HCT116 (cell line): ENCODE measurements around the gene TUB. TPM values are rescaled to one million over a fixed set of nuclear protein-coding genes. Genes with fewer than 3 reads are reported as not detected.

Experiments used
- ATAC-seq: fragments of 200-7000 bp; cut with Tn5 transposase; 2 replicates; pipeline ENCODE4 v1.9.1; 2020; ENCODE audit warnings: mild to moderate bottlenecking, moderate library complexity
- BruUV-seq: library from RNA; stranded (reverse); fragments of 400-500 nt; replicated peaks from 2 replicates; lab custom pipeline; 2021; lab: Mats Ljungman, UMichigan
- CTCF ChIA-PET: fragments of 300-600 bp; sonication (Branson Sonifier 250); formaldehyde crosslinking; loops from one replicate; lab custom pipeline; 2021; ENCODE audit warnings: antibody characterized with exemption; lab: Charles Lee
- POLR2A ChIA-PET: fragments of 300-600, 350-600 bp; sonication (Branson Sonifier 250); formaldehyde crosslinking; loops from one replicate; lab custom pipeline; 2021; ENCODE audit warnings: antibody characterized with exemption; lab: Charles Lee
- RAD21 ChIA-PET, 2 experiments: fragments of 300-600 bp; sonication (Branson Sonifier 250); formaldehyde crosslinking; loops; one replicate each; lab custom pipeline; 2023; ENCODE audit warnings: low total read pairs in 2 of 2; ENCODE audit not compliant: uncharacterized antibody in 2 of 2, unreplicated experiment in 2 of 2, low non-redundant PET in 1 of 2; lab: Charles Lee
- DNase-seq: peaks from one replicate; pipeline ENCODE4 v3.0.0-alpha.2; 2010; ENCODE audit warnings: low read depth, low spot score
- H2AFZ ChIP-seq: fragments of 200-600 bp; shearing (Covaris generic), sonication (generic); 2 replicates; pipeline ENCODE4 v1.6.1; 2017; ENCODE audit warnings: low read depth, mixed run types, mixed read lengths, antibody characterized with exemption, low read length; ENCODE audit not compliant: poor library complexity, severe bottlenecking
- H3K27ac ChIP-seq: 2 replicates; pipeline ENCODE4 v1.5.1; 2012; ENCODE audit warnings: low read depth, low read length
- H3K27me3 ChIP-seq: fragments of 200-600 bp; sonication (generic); 2 replicates; pipeline ENCODE4 v1.6.1; 2016; ENCODE audit warnings: mixed run types, low read length, mixed read lengths; ENCODE audit not compliant: insufficient read depth
- H3K36me3 ChIP-seq, 2 experiments: fragments of 200-500 bp in 1 of 2; fragments of 200-600 bp in 1 of 2; sonication (Bioruptor generic) in 1 of 2; sonication (generic) in 1 of 2; 2 replicates each; pipeline versions ENCODE4 v1.5.1 to v1.6.1; 2014 to 2016; ENCODE audit warnings: low read length in 2 of 2, inconsistent platforms in 1 of 2, mixed read lengths in 1 of 2, mixed run types in 1 of 2; ENCODE audit not compliant: insufficient read depth in 2 of 2, control insufficient read depth in 1 of 2
- H3K4me1 ChIP-seq, 2 experiments: fragments of 200-600 bp in 1 of 2; sonication (generic) in 1 of 2; 2 replicates each; pipeline versions ENCODE4 v1.5.1 to v1.6.1; 2012 to 2017; ENCODE audit warnings: low read length in 2 of 2, inconsistent platforms in 1 of 2, mild to moderate bottlenecking in 1 of 2, mixed read lengths in 1 of 2, mixed run types in 1 of 2, moderate library complexity in 1 of 2; ENCODE audit not compliant: insufficient read depth in 2 of 2, control insufficient read depth in 1 of 2
- H3K4me2 ChIP-seq: fragments of 200-600 bp; sonication (generic); 2 replicates; pipeline ENCODE4 v1.6.1; 2017; ENCODE audit warnings: mixed run types, low read length, mixed read lengths
- H3K4me3 ChIP-seq, 2 experiments: fragments of 200-600 bp in 1 of 2; sonication (generic) in 1 of 2; replicated peaks in 1 of 2; 2 replicates each; pipeline ENCODE4 v1.5.1; 2011 to 2016; ENCODE audit warnings: low read length in 2 of 2, control low read depth in 1 of 2, low read depth in 1 of 2, mild to moderate bottlenecking in 1 of 2, mixed read lengths in 1 of 2, mixed run types in 1 of 2
- H3K79me2 ChIP-seq: fragments of 200-600 bp; sonication (generic); 2 replicates; pipeline ENCODE4 v1.6.1; 2017; ENCODE audit warnings: mild to moderate bottlenecking, mixed run types, low read length, moderate library complexity, mixed read lengths; ENCODE audit not compliant: insufficient read depth
- H3K9ac ChIP-seq: fragments of 200-600 bp; sonication (generic); 2 replicates; pipeline ENCODE4 v1.6.1; 2016; ENCODE audit warnings: low read length, mixed read lengths
- H3K9me2 ChIP-seq: fragments of 200-600 bp; sonication (generic), shearing (Covaris generic); 2 replicates; pipeline ENCODE4 v1.6.1; 2017; ENCODE audit warnings: mixed run types, mild to moderate bottlenecking, moderate library complexity; ENCODE audit not compliant: insufficient read depth
- H3K9me3 ChIP-seq, 2 experiments: fragments of 200-500 bp in 1 of 2; fragments of 200-600 bp in 1 of 2; sonication (Bioruptor generic) in 1 of 2; sonication (generic) in 1 of 2; 2 replicates each; pipeline ENCODE4 v1.6.1; 2014 to 2017; ENCODE audit warnings: low read length in 2 of 2, mixed read lengths in 2 of 2, inconsistent platforms in 1 of 2, low read depth in 1 of 2, mild to moderate bottlenecking in 1 of 2, mixed run types in 1 of 2, moderate library complexity in 1 of 2; ENCODE audit not compliant: control insufficient read depth in 1 of 2, insufficient read depth in 1 of 2
- H4K20me1 ChIP-seq: fragments of 200-600 bp; sonication (generic), shearing (Covaris generic); 2 replicates; pipeline ENCODE4 v1.6.1; 2017; ENCODE audit warnings: mixed run types, mild to moderate bottlenecking, moderate library complexity; ENCODE audit not compliant: insufficient read depth
- CBX3 ChIP-seq: IDR thresholded peaks from 2 replicates; pipeline ENCODE4 v1.6.1; 2012; ENCODE audit warnings: low read depth
- CEBPB ChIP-seq: IDR thresholded peaks from 2 replicates; pipeline ENCODE4 v1.6.1; 2012; ENCODE audit warnings: low read depth
- CTCF ChIP-seq, 3 experiments: fragments of 200-600 bp in 1 of 3; sonication (generic) in 1 of 3; IDR thresholded peaks in 2 of 3; conservative IDR thresholded peaks in 1 of 3; 2 replicates each; pipeline ENCODE4 v1.5.1; 2012 to 2017; ENCODE audit warnings: low read depth in 2 of 3, low read length in 2 of 3, antibody characterized with exemption in 1 of 3, borderline replicate concordance in 1 of 3, control low read depth in 1 of 3, mild to moderate bottlenecking in 1 of 3, mixed read lengths in 1 of 3, mixed run types in 1 of 3, moderate library complexity in 1 of 3; ENCODE audit not compliant: insufficient read depth in 1 of 3
- ELF1 ChIP-seq: IDR thresholded peaks from 2 replicates; pipeline ENCODE4 v1.6.1; 2012; ENCODE audit warnings: low read depth, borderline replicate concordance
- EZH2 ChIP-seq: fragments of 200-600 bp; sonication (generic); IDR thresholded peaks from 2 replicates; pipeline ENCODE4 v1.6.1; 2017; ENCODE audit warnings: antibody characterized with exemption, mixed run types
- FOSL1 ChIP-seq: IDR thresholded peaks from 2 replicates; pipeline ENCODE4 v1.6.1; 2012; ENCODE audit warnings: low read depth
- MAX ChIP-seq: IDR thresholded peaks from 2 replicates; pipeline ENCODE4 v1.6.1; 2012
- POLR2A ChIP-seq: IDR thresholded peaks from 2 replicates; pipeline ENCODE4 v1.7.0; 2011; ENCODE audit warnings: borderline replicate concordance; ENCODE audit not compliant: insufficient read depth, insufficient read length; ENCODE audit errors: extremely low read depth
- POLR2AphosphoS5 ChIP-seq: IDR thresholded peaks from 2 replicates; pipeline ENCODE4 v1.6.1; 2011; ENCODE audit warnings: mild to moderate bottlenecking, low read depth, low read length, moderate library complexity
- RAD21 ChIP-seq: IDR thresholded peaks from 2 replicates; pipeline ENCODE4 v1.6.1; 2012; ENCODE audit warnings: low read depth, mild to moderate bottlenecking
- SRF ChIP-seq: IDR thresholded peaks from 2 replicates; pipeline ENCODE4 v1.6.1; 2012; ENCODE audit warnings: low read depth
- TCF7L2 ChIP-seq: IDR thresholded peaks from 2 replicates; pipeline ENCODE4 v1.7.0; 2011; ENCODE audit warnings: borderline replicate concordance, inconsistent platforms; ENCODE audit not compliant: insufficient read depth, insufficient read length; ENCODE audit errors: extremely low read depth
- ZFX ChIP-seq: fragments of 450-650 bp; IDR thresholded peaks from 2 replicates; pipeline ENCODE4 v1.6.1; 2017
- ZNF274 ChIP-seq: fragments of 200-500 bp; sonication (Bioruptor generic); IDR thresholded peaks from 2 replicates; pipeline ENCODE4 v1.6.1; 2014; ENCODE audit warnings: mild to moderate bottlenecking, low read depth, low read length, inconsistent platforms
- intact Hi-C: fragments of 100-400 bp; cut with micrococcal nuclease; formaldehyde crosslinking; loops from 2 replicates; pipeline ENCODE4 v1.10.0; 2022
- total RNA-seq: library from RNA; stranded (reverse); gene quantifications from one replicate; pipeline ENCODE4 v1.2.1, GENCODE V29; 2021; ENCODE audit not compliant: unreplicated experiment

TUB gene
- total RNA-seq, 1 experiment from 2014 or later = 0.02 TPM

- Histone ChIP-seq H3K27me3 (no peaks in the 10 kb centered on the region), H3K4me2 (no peak overlapping the region), H3K4me3 (no peak overlapping the region), H3K9me3 (no peaks in the 10 kb centered on the region), H3K36me3 (no peaks in the 10 kb centered on the region), H3K9ac (no peak overlapping the region), H3K79me2 (no peaks in the 10 kb centered on the region), H2AFZ (no peak overlapping the region), H3K27ac (no peak overlapping the region), H3K4me1 (peaks cover 0 to 10% of the 10 kb centered on the region in 2 experiments; a peak in 2 of 4 replicates), H4K20me1 (no peaks in the 10 kb centered on the region), H3K9me2 (no peaks in the 10 kb centered on the region)
- ChIA-PET CTCF (interaction anchor here (0.7 to 4.7 kb wide), 9 partner anchors 8 to 994 kb away, joined by 3 to 121 read pairs (median 4); no protein-coding TSS in a partner anchor), POLR2A (no interaction called here), RAD21 (interaction anchor here (1.9 to 3.1 kb wide), 3 partner anchors 58 to 85 kb away, joined by 9 to 14 read pairs (median 9); no protein-coding TSS in a partner anchor)
- DNase-seq = no peak
- no peak for ATAC-seq
- intact Hi-C loops = loop anchor here (1.0 to 10.0 kb wide), 5 partner anchors 58 to 997 kb away; no protein-coding TSS in a partner anchor
- no TSS peak for BruUV-seq
- TF ChIP-seq RAD21 (no peak), SRF (no peak), ELF1 (no peak), TCF7L2 (no peak), ZNF274 (no peak), ZFX (no peak), EZH2 (no peak), FOSL1 (no peak), CBX3 (no peak)
Observed at GRCh38 chr11:8091721-8092120, 10.7 kb downstream of the TUB start.

GRCh38 chr11:8092587-8093424 is 11.8 kb downstream of the TUB start:
- Histone ChIP-seq H4K20me1 (no peaks in the 10 kb centered on the region), H3K9ac (no peak overlapping the region), H3K4me2 (peak overlapping the region; percentile 43), H3K4me1 (peaks cover 0 to 10% of the 10 kb centered on the region in 2 experiments; a peak in 2 of 4 replicates), H3K27ac (no peak overlapping the region), H2AFZ (peak overlapping the region; percentile 75), H3K9me2 (no peaks in the 10 kb centered on the region), H3K4me3 (no peak overlapping the region), H3K36me3 (no peaks in the 10 kb centered on the region), H3K27me3 (no peaks in the 10 kb centered on the region), H3K79me2 (no peaks in the 10 kb centered on the region), H3K9me3 (no peaks in the 10 kb centered on the region)
- TF ChIP-seq ZFX (no peak; the same call in 1 of the 2 replicates), RAD21 (peak; percentile 43), CTCF (IDR thresholded peaks at IDR 0.05 in 2 of 3, conservative IDR thresholded peaks at IDR 0.05 in 1 of 3; ENCODE audit: borderline replicate concordance in 1 of 3, insufficient read depth in 1 of 3, low read depth in 2 of 3, low read length in 2 of 3) (peak; percentile 59 to 86 (median 80); a peak in 5 of 6 replicates), CEBPB (no peak), MAX (peak; percentile 51), EZH2 (no peak), POLR2A (no peak), POLR2AphosphoS5 (peak; percentile 47; the same call in 1 of the 2 replicates), SRF (no peak), ELF1 (no peak)
- intact Hi-C loops = loop anchor here (1.0 to 10.0 kb wide), 5 partner anchors 60 to 998 kb away; no protein-coding TSS in a partner anchor
- ATAC-seq (peak; percentile 96), DNase-seq (peak; percentile 56)
- ChIA-PET POLR2A (no interaction called here), RAD21 (interaction anchor here in 1 of 2 experiments (1.0 kb wide), 1 partner anchor 86 kb away, joined by 3 read pairs; no protein-coding TSS in a partner anchor), CTCF (interaction anchor here (0.6 to 4.7 kb wide), 7 partner anchors 10 to 86 kb away, joined by 3 to 121 read pairs (median 4); no protein-coding TSS in a partner anchor)
- no TSS peak for BruUV-seq
